Uterus (tissue), 2 donors: ENCODE results near the gene SGCA.

ENCODE experiments used
- CTCF ChIP-seq, 4 experiments: fragments of 200-600 bp in 2 of 4; fragments of 450-650 bp in 2 of 4; sonication (generic) in 2 of 4; IDR thresholded peaks; one replicate each; pipeline ENCODE4 v1.5.1; 2016 to 2019; ENCODE audit warnings: antibody characterized with exemption in 4 of 4, mild to moderate bottlenecking in 2 of 4, moderate library complexity in 1 of 4
- POLR2A ChIP-seq, 2 donors: fragments of 450-650 bp; IDR thresholded peaks; one replicate each; pipeline ENCODE4 v1.6.1; 2016; ENCODE audit warnings: antibody characterized with exemption in 2 of 2, mild to moderate bottlenecking in 1 of 2, moderate library complexity in 1 of 2

GRCh38 chr17:50214976-50215760, 49.4 kb downstream of the SGCA start:
- TF ChIP-seq CTCF (IDR thresholded peaks at IDR 0.05) (no peak), POLR2A (IDR thresholded peaks at IDR 0.05) (no peak)
